Testis (tissue), 3 donors: ENCODE measurements around the gene BACH2. TPM values are rescaled to one million over a fixed set of nuclear protein-coding genes. Genes with fewer than 3 reads are reported as not detected.

Experiments
- DNase-seq: peaks from one replicate; pipeline ENCODE4 v3.0.0-alpha.2; 2019
- H3K27ac ChIP-seq, 2 donors: fragments of 200-600 bp; sonication (generic); one replicate each; pipeline ENCODE4 v1.5.1; 2019
- H3K27me3 ChIP-seq: fragments of 200-600 bp; sonication (generic); one replicate; pipeline ENCODE4 v1.5.1; 2019
- H3K36me3 ChIP-seq: fragments of 200-600 bp; sonication (generic); one replicate; pipeline ENCODE4 v1.5.1; 2017; ENCODE audit warnings: low read depth; ENCODE audit errors: missing control alignments
- H3K4me1 ChIP-seq: fragments of 200-600 bp; sonication (generic); one replicate; pipeline ENCODE4 v1.5.1; 2019
- H3K4me3 ChIP-seq, 2 donors: fragments of 200-600 bp; sonication (generic); one replicate each; pipeline ENCODE4 v1.5.1; 2017 to 2019
- H3K9me3 ChIP-seq: fragments of 200-600 bp; sonication (generic); one replicate; pipeline ENCODE4 v1.5.1; 2017
- CTCF ChIP-seq, 3 experiments: fragments of 450-650 bp in 2 of 3; fragments of 200-600 bp in 1 of 3; sonication (generic) in 1 of 3; IDR thresholded peaks; one replicate each; pipeline ENCODE4 v1.5.1; 2016 to 2019; ENCODE audit warnings: antibody characterized with exemption in 3 of 3, mild to moderate bottlenecking in 2 of 3, moderate library complexity in 1 of 3
- POLR2A ChIP-seq: fragments of 450-650 bp; IDR thresholded peaks from one replicate; pipeline ENCODE4 v1.6.1; 2017; ENCODE audit warnings: antibody characterized with exemption, mild to moderate bottlenecking, moderate library complexity
- WGBS, 2 donors: methylation state at CpG; one replicate each; pipeline ENCODE4 v1.1.5; 2018; 5-methylcytosine and 5-hydroxymethylcytosine counted together
- intact Hi-C: fragments of 100-400 bp; cut with DNase I; formaldehyde crosslinking; loops from one replicate; pipeline ENCODE4 v1.15.1; 2023; ENCODE audit warnings: low total_unique reads
- polyA plus RNA-seq: library from polyadenylated mRNA; stranded (reverse); fragments of 350-450 nt; fragmentation: Illumina TruSeq; extraction: RNeasy Lipid Tissue Mini Kit (QIAGEN cat#74804); gene quantifications from one replicate; pipeline ENCODE4 v1.2.3, GENCODE V29; 2014; ENCODE audit warnings: low read depth, low replicate concordance; ENCODE audit not compliant: insufficient read depth
- total RNA-seq, 2 donors: library from RNA; depleted of rRNA; stranded (reverse); fragments of >200 nt; gene quantifications; one replicate each; pipeline ENCODE4 v1.2.3, GENCODE V29; 2016

Gene BACH2
- total and polyA plus RNA-seq, 3 donors from 2014 or later, result 5.0 to 8.3 (median 6.5) TPM

GRCh38 chr6:90224196-90224595, 72.4 kb downstream of the BACH2 start:
- WGBS, 2 donors, result 77 to 87% methylated on average over 1 of the region's 1 CpG
- Histone ChIP-seq H3K27me3 (no peaks in the 10 kb centered on the region), H3K27ac (no peak overlapping the region), H3K36me3 (no peaks in the 10 kb centered on the region), H3K4me1 (peaks cover 4% of the 10 kb centered on the region), H3K4me3 (no peak overlapping the region), H3K9me3 (no peaks in the 10 kb centered on the region)
- intact Hi-C loops, result no loop called here
- DNase-seq, result no peak
- TF ChIP-seq POLR2A, result no peak
- no peak for TF ChIP-seq CTCF (IDR thresholded peaks at IDR 0.05)

- 92 to 93% methylated on average over 10 of the region's 10 CpGs for WGBS, 2 donors
- TF ChIP-seq CTCF (IDR thresholded peaks at IDR 0.05) (no peak), POLR2A (no peak)
- H3K4me1 ChIP-seq, result peaks cover 11% of the 10 kb centered on the region
- no peaks in the 10 kb centered on the region for H3K36me3 ChIP-seq
- H3K4me3 ChIP-seq, result no peak overlapping the region
- H3K27ac ChIP-seq, result no peak overlapping the region
- no peak for DNase-seq
- intact Hi-C loops, result no loop called here
- H3K9me3 ChIP-seq, result no peaks in the 10 kb centered on the region
- no peaks in the 10 kb centered on the region for H3K27me3 ChIP-seq
Observed at GRCh38 chr6:90222724-90223198, 73.9 kb downstream of the BACH2 start.

GRCh38 chr6:90222008-90222407, 74.6 kb downstream of the BACH2 start:
- no peak for DNase-seq
- Histone ChIP-seq H3K9me3 (no peaks in the 10 kb centered on the region), H3K4me1 (peaks cover 11% of the 10 kb centered on the region), H3K27ac (no peak overlapping the region), H3K4me3 (no peak overlapping the region), H3K27me3 (no peaks in the 10 kb centered on the region), H3K36me3 (no peaks in the 10 kb centered on the region)
- intact Hi-C loops, result no loop called here
- WGBS, 2 donors, result 98 to 100% methylated on average over 1 of the region's 1 CpG
- TF ChIP-seq CTCF (IDR thresholded peaks at IDR 0.05) (no peak), POLR2A (no peak)

GRCh38 chr6:90221403-90221802, 75.2 kb downstream of the BACH2 start:
- 92 to 95% methylated on average over 4 of the region's 4 CpGs for WGBS, 2 donors
- Histone ChIP-seq H3K36me3 (no peaks in the 10 kb centered on the region), H3K27ac (no peak overlapping the region), H3K4me3 (no peak overlapping the region), H3K4me1 (peaks cover 15% of the 10 kb centered on the region), H3K9me3 (no peaks in the 10 kb centered on the region), H3K27me3 (no peaks in the 10 kb centered on the region)
- no peak for DNase-seq
- intact Hi-C loops, result no loop called here
- TF ChIP-seq POLR2A (no peak), CTCF (IDR thresholded peaks at IDR 0.05) (no peak)

- Histone ChIP-seq H3K9me3 (no peaks in the 10 kb centered on the region), H3K4me1 (peaks cover 16% of the 10 kb centered on the region), H3K27ac (no peak overlapping the region), H3K4me3 (no peak overlapping the region), H3K36me3 (no peaks in the 10 kb centered on the region), H3K27me3 (no peaks in the 10 kb centered on the region)
- TF ChIP-seq POLR2A (no peak), CTCF (IDR thresholded peaks at IDR 0.05) (no peak)
- intact Hi-C loops, result no loop called here
- DNase-seq, result no peak
- WGBS, 2 donors, result 80 to 89% methylated on average over 1 of the region's 1 CpG
Observed at GRCh38 chr6:90220273-90220672, 76.4 kb downstream of the BACH2 start.
